Stimulated activated CD4-positive, alpha-beta T cell treated with anti-CD3 and anti-CD28 coated beads, Interleukin-1b, Interleukin-23, amount 100 ng/mL, for 4 hours (primary cell): ENCODE results near the gene RLF.
"Not testable (repeated sequence)": the region's sequence is repeated elsewhere in the genome, so short reads cannot be mapped to it uniquely, and the experiment has no call there.

Source experiments
- DNase-seq, 2 donors: peaks; one replicate each; pipeline ENCODE4 v3.0.0-alpha.2; 2020; ENCODE audit warnings: low read depth in 2 of 2

Gene RLF

GRCh38 chr1:40162753-40163441 lies 1.7 kb downstream of the RLF start:
- no peak for DNase-seq

- no peak for DNase-seq
Observed at GRCh38 chr1:40167317-40167716, 6.1 kb downstream of the RLF start.

DNA sequence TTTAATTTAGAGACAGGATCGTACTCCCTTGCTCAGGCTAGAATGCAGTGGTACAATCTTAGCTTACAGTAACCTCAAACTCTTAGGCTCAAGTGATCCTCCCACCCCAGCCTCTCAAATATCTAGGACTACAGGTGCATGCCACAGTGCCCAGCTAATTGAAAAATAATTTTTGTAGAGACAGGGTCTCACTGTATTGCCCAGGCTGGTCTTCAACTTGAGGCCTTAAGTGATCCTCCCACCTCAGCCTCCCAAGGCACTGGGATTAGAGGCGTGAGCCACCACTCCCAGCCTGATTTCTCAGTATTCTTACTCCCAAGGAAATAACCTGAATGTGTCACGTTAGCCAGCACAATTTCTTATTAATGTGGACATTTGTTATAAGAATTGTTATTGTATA lies 9.8 kb downstream of the RLF start:
- no peak for DNase-seq

GRCh38 chr1:40174788-40175187 lies 13.6 kb downstream of the RLF start:
- no peak for DNase-seq

DNA sequence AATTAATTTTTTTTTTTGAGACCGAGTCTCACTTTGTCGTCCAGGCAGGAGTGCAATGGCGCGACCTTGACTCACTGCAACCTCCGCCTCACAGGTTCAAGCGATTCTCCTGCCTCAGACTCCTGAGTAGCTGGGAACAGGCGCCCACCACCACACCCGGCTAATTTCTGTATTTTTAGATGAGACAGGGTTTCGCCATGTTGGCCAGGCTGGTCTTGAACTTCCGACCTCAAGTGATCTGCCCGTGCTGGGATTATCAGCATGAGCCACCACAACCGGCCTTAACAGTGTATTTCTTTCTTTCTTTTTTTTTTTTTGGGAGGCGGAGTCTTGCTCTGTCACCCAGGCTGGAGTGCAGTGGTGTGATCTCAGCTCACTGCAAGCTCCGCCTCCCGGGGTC lies 15.8 kb downstream of the RLF start:
- not testable (repeated sequence) for DNase-seq

- no peak for DNase-seq
Observed at GRCh38 chr1:40178200-40178599, 17.0 kb downstream of the RLF start.

- no peak for DNase-seq
Observed at GRCh38 chr1:40179496-40180089, 18.4 kb downstream of the RLF start.

- no peak for DNase-seq
Observed at GRCh38 chr1:40183055-40183710, 22.0 kb downstream of the RLF start.

- DNase-seq = no peak
Observed at GRCh38 chr1:40184193-40184592, 23.0 kb downstream of the RLF start.

- DNase-seq = peak; percentile 12 to 33
Observed at GRCh38 chr1:40185951-40186864, 25.0 kb downstream of the RLF start.

DNA sequence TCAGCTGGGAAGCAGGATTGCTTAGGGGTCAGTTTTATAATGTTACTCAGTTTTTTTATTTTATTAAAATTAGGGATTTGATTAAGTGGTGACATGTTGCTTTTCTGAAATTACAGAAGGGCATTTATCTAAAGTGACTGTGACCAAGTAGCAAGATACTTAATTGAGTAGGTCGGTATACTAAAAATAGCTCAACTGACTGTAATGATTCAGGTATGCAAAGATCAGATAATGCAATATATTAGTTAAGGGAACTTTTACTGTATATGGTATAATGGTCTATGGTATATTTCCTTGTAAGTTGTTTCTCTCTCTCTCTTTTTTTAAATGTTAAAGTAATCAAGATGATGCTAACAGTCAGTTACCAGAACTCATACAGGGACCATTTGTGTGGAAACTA lies 26.2 kb downstream of the RLF start:
- DNase-seq = no peak

- not testable (repeated sequence) for DNase-seq
Observed at GRCh38 chr1:40194639-40195038, 33.5 kb downstream of the RLF start.

DNA sequence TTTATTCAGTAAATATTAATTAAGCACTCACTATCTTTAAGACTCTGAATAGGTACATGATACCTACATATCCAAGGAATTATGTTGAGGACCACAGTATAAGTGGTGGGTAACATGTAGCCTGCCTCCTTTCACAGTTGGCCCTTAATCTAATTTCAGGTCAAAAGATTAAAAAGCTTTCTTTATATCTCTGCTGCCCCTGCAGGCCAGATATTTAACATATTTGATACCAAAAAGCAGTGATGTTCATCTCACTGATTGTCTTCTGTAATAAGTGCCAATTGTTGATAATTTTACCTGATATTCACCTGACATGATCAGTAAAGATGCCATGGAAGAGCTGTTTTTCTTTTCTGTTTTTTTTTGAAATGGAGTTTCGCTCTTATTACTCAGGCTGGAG lies 36.5 kb downstream of the RLF start:
- DNase-seq = no peak

GRCh38 chr1:40199126-40199525 lies 37.9 kb downstream of the RLF start:
- DNase-seq = no peak

DNA sequence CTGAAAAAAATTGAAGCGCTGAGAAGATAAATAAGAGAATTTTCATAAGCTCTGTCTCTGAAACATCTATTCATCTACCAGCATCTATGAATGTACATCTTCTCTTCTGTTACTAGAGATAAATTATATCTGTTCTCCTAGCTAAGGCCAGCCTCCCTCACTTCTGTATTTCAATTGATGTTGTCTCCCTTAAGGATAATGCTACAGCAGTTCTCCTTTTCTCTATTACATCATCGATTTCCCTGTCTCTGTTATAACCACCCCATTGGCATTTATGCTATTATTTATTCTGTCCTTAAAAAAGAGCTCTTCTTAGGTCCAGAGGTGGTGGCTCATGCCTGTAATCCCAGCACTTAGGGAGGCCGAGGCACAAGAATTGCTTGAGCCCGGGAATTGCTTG lies 43.7 kb downstream of the RLF start:
- no peak for DNase-seq

GRCh38 chr1:40210511-40211204 lies 49.5 kb downstream of the RLF start:
- no peak for DNase-seq

DNA sequence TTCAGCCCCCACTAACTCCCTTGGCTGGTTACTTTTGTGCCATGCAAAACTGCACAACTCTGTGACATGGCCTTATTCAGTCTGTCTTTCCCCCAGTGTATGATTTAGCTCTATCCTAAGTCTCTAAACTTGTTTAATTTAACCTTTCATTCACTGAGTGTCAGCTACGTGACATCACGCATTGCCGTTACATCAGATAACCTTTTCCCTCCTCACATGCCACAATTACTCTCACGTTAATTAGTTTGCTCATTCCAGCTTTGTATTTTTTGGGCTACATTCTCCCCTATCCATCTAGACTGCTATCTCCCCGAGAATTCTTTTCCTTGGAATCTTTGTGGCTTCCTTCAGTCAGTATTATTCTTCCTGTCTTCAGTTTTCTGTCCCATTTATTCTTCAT lies 57.1 kb downstream of the RLF start:
- DNase-seq = no peak

DNA sequence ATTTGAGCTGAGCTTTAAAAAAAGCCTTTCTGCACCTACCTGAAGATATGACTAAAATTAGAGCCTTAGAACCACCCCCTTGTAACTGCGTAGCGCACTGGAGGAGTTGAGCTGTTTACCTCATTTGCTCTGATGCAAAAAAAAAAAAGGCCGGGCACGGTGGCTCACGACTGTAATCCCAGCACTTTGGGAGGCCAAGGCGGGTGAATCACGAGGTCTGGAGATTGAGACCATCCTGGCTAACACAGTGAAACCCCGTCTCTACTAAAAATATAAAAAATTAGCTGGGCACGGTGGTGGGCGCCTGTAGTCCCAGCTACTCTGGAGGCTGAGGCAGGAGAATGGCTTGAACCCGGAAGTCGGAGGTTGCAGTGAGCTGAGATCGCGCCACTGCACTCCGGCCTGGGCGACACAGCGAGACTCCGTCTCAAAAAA lies 60.3 kb downstream of the RLF start:
- not testable (repeated sequence) for DNase-seq

DNA sequence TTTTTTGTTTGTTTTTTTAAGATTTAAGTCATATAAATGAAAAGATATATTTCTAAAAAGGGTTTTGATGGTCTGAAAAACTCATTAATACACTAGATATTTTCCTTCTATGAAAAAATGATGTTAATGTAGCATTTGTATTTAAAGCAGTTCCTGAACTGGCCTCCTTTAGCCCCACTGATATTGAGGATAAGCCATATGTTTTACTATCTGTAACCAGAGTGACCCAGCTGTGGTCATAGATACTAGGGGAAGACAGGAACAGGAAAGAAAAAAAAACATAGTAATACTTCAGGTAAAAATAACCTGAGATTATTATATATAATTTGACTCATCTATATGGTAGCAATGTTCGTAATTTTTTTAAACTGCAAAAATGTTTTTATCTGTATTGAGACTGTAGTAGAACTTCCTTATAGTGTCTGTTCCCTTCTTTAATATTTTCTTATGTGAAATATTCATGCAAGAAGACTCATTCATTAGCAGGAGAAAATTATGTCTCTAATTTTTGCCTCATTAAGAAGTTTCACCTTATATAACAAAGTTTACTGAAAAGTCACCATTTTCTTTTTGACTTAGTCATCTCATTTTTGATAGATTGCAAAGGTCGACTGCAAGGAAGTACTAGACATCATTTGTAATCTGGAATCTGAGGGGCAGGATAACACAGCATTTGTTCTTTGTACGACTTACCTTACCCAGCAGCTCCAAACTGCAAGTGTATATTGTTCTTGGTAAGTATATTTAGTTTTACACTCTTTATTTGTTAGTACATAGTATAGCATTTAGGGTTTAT lies 61.0 kb downstream of the RLF start:
- DNase-seq = no peak

DNA sequence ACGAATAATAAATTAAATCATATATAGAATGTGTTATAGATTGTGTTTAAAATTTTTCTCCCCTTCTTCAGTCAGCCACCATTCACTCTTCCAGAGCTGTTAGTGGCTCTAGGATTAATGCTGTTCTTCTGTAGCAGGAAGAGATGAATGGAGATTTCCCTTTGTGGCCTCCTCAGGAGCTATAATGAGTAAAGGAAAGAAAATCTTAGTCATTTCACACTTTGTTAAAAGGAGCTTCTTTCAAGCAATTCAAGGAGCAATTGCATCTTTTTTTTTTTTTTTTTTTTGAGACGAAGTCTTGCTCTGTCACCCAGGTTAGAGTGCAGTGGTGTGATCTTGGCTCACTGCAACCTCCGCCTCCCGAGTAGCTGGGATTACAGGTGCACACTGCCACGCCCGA lies 62.9 kb downstream of the RLF start:
- DNase-seq = no peak

DNA sequence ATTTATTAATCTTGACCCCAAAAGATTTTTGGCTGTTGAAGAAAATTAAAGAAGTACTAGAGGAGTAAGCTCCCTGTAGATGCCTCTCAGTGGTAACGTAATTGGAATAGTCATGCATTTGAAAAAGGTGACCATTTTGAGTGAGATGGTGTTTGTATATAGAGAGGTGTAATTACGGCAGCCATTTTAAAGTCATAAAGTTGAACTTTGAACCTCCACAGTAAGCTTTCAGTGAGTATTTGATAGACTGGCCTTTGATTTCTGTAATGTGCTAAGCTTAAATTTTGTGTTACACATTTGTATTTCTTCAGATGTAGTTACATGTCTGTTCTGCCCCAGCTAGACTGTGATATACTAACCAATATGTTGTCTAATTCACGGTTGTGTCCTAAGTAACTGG lies 65.0 kb downstream of the RLF start:
- no peak for DNase-seq
